Uterus (tissue), 4 donors: ENCODE data around the gene SULF2. TPM values are rescaled to one million over a fixed set of nuclear protein-coding genes. Genes with fewer than 3 reads are reported as not detected.

Experiments
- DNase-seq, 2 donors: peaks; one replicate each; pipeline ENCODE4 v3.0.0-alpha.2; 2019 to 2020
- H3K27ac ChIP-seq, 2 donors: fragments of 200-600 bp; sonication (generic); 1 replicate in 1 of 2; 2 replicates in 1 of 2; pipeline ENCODE4 v1.5.1; 2016 to 2018
- H3K27me3 ChIP-seq, 2 donors: fragments of 200-600 bp; sonication (generic); one replicate each; pipeline ENCODE4 v1.5.1; 2018 to 2019; ENCODE audit warnings: control low read depth in 1 of 2
- H3K36me3 ChIP-seq, 2 donors: fragments of 200-600 bp; sonication (generic); one replicate each; pipeline ENCODE4 v1.5.1; 2019; ENCODE audit warnings: control low read depth in 1 of 2
- H3K4me1 ChIP-seq, 2 donors: fragments of 200-600 bp; sonication (generic); one replicate each; pipeline ENCODE4 v1.5.1; 2018 to 2019; ENCODE audit warnings: control low read depth in 1 of 2
- H3K4me3 ChIP-seq, 2 donors: fragments of 200-600 bp; sonication (generic); 1 replicate in 1 of 2; 2 replicates in 1 of 2; pipeline ENCODE4 v1.5.1; 2018 to 2019; ENCODE audit warnings: mild to moderate bottlenecking in 1 of 2
- H3K9me3 ChIP-seq, 2 donors: fragments of 200-600 bp; sonication (generic); one replicate each; pipeline ENCODE4 v1.5.1; 2019; ENCODE audit warnings: control low read depth in 1 of 2
- CTCF ChIP-seq, 4 experiments: fragments of 200-600 bp in 2 of 4; fragments of 450-650 bp in 2 of 4; sonication (generic) in 2 of 4; IDR thresholded peaks; one replicate each; pipeline ENCODE4 v1.5.1; 2016 to 2019; ENCODE audit warnings: antibody characterized with exemption in 4 of 4, mild to moderate bottlenecking in 2 of 4, moderate library complexity in 1 of 4
- POLR2A ChIP-seq, 2 donors: fragments of 450-650 bp; IDR thresholded peaks; one replicate each; pipeline ENCODE4 v1.6.1; 2016; ENCODE audit warnings: antibody characterized with exemption in 2 of 2, mild to moderate bottlenecking in 1 of 2, moderate library complexity in 1 of 2
- intact Hi-C: fragments of 100-400 bp; cut with DNase I; formaldehyde crosslinking; loops from one replicate; pipeline ENCODE4 v1.15.1; 2023; ENCODE audit warnings: low total_unique reads
- total RNA-seq, 4 donors: library from RNA; depleted of rRNA in 3 of 4; stranded (reverse); fragments of >200 nt in 3 of 4; gene quantifications; one replicate each; pipeline versions ENCODE4 v1.1.0 to v1.2.4, GENCODE V29; 2014 to 2023
- donor health status: DM: yes; HTN: yes; CAD: no.

The SULF2 gene
- total RNA-seq, 4 donors from 2014 or later, result 95.9 to 558 (median 213) TPM

GRCh38 chr20:47669489-47669888, 115.8 kb downstream of the SULF2 start:
- Histone ChIP-seq H3K36me3 (no peaks in the 10 kb centered on the region), H3K4me3 (no peak overlapping the region), H3K27me3 (no peaks in the 10 kb centered on the region), H3K27ac (no peak overlapping the region), H3K9me3 (no peaks in the 10 kb centered on the region), H3K4me1 (no peaks in the 10 kb centered on the region)
- intact Hi-C loops, result no loop called here
- DNase-seq, result no peak
- no peak for TF ChIP-seq CTCF (IDR thresholded peaks at IDR 0.05)
- no peak for TF ChIP-seq POLR2A (IDR thresholded peaks at IDR 0.05)

DNA sequence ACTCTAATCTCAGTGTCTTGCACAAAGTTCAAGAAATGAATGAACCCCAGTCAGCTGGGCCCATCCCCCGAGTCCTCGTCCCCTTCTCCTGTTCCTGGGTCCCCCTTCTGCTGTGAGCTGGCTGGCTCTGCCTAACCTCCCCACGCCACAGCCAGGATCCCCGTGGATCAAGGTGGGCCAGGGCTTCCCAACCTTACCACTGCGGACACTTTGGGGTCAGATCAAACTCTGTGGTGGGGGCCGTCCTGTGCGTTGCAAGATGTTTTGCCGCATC, 116.2 kb downstream of the SULF2 start:
- H3K9me3 ChIP-seq, result no peaks in the 10 kb centered on the region
- H3K36me3 ChIP-seq, result no peaks in the 10 kb centered on the region
- DNase-seq, result no peak
- H3K27me3 ChIP-seq, result no peaks in the 10 kb centered on the region
- no peak overlapping the region for H3K27ac ChIP-seq
- no peak overlapping the region for H3K4me3 ChIP-seq
- H3K4me1 ChIP-seq, result no peaks in the 10 kb centered on the region
- intact Hi-C loops, result no loop called here
- TF ChIP-seq CTCF (IDR thresholded peaks at IDR 0.05), result no peak
- TF ChIP-seq POLR2A (IDR thresholded peaks at IDR 0.05), result no peak

- no peaks in the 10 kb centered on the region for H3K9me3 ChIP-seq
- no peak for DNase-seq
- peak overlapping the region in 1 of 2 donors; percentile 10 for H3K27ac ChIP-seq
- H3K4me1 ChIP-seq, result no peaks in the 10 kb centered on the region
- intact Hi-C loops, result no loop called here
- no peak overlapping the region for H3K4me3 ChIP-seq
- TF ChIP-seq POLR2A (IDR thresholded peaks at IDR 0.05) (no peak), CTCF (IDR thresholded peaks at IDR 0.05) (no peak)
- H3K27me3 ChIP-seq, result no peaks in the 10 kb centered on the region
- H3K36me3 ChIP-seq, result no peaks in the 10 kb centered on the region
Observed at GRCh38 chr20:47668313-47669151, 116.7 kb downstream of the SULF2 start.

- no peaks in the 10 kb centered on the region for H3K9me3 ChIP-seq
- no peaks in the 10 kb centered on the region for H3K36me3 ChIP-seq
- no peak for TF ChIP-seq POLR2A (IDR thresholded peaks at IDR 0.05)
- TF ChIP-seq CTCF (IDR thresholded peaks at IDR 0.05), result no peak
- no peaks in the 10 kb centered on the region for H3K27me3 ChIP-seq
- H3K27ac ChIP-seq, result peak overlapping the region in 1 of 2 donors; percentile 10
- no peak overlapping the region for H3K4me3 ChIP-seq
- no peaks in the 10 kb centered on the region for H3K4me1 ChIP-seq
- intact Hi-C loops, result no loop called here
- DNase-seq, result no peak
Observed at GRCh38 chr20:47667531-47668312, 117.6 kb downstream of the SULF2 start.

GRCh38 chr20:47667086-47667485, 118.2 kb downstream of the SULF2 start:
- Histone ChIP-seq H3K27me3 (no peaks in the 10 kb centered on the region), H3K9me3 (no peaks in the 10 kb centered on the region), H3K4me3 (no peak overlapping the region), H3K27ac (no peak overlapping the region), H3K4me1 (no peaks in the 10 kb centered on the region), H3K36me3 (no peaks in the 10 kb centered on the region)
- no peak for DNase-seq
- no peak for TF ChIP-seq POLR2A (IDR thresholded peaks at IDR 0.05)
- no peak for TF ChIP-seq CTCF (IDR thresholded peaks at IDR 0.05)
- intact Hi-C loops, result no loop called here
